Measurements from ENCODE around the gene CDH18.

Gene CDH18

GRCh38 chr5:19564036-19564435 is 424.0 kb downstream of the CDH18 start:
- POLR2A ChIA-PET (ENCODE audit: low non-redundant PET): no interaction called here
- DNase-seq (ENCODE audit: low spot score): no peak
- H3K27ac ChIP-seq: no peak overlapping the region
- no peak for TF ChIP-seq CTCF (conservative IDR thresholded peaks at IDR 0.05; ENCODE audit: low read depth)
- CTCF ChIA-PET: no interaction called here

- ChIA-PET CTCF (no interaction called here), POLR2A (ENCODE audit: low non-redundant PET) (no interaction called here)
- no peak overlapping the region for H3K27ac ChIP-seq
- no peak for DNase-seq (ENCODE audit: low spot score)
- no peak for TF ChIP-seq CTCF (conservative IDR thresholded peaks at IDR 0.05; ENCODE audit: low read depth)
Measured at GRCh38 chr5:19555876-19556275, 432.1 kb downstream of the CDH18 start.

GRCh38 chr5:19555436-19555835 is 432.6 kb downstream of the CDH18 start:
- POLR2A ChIA-PET (ENCODE audit: low non-redundant PET): no interaction called here
- CTCF ChIA-PET: no interaction called here
- no peak overlapping the region for H3K27ac ChIP-seq
- no peak for DNase-seq (ENCODE audit: low spot score)
- TF ChIP-seq CTCF (conservative IDR thresholded peaks at IDR 0.05; ENCODE audit: low read depth): no peak

GRCh38 chr5:19554524-19554923 is 433.5 kb downstream of the CDH18 start:
- no peak for TF ChIP-seq CTCF (conservative IDR thresholded peaks at IDR 0.05; ENCODE audit: low read depth)
- no peak for DNase-seq (ENCODE audit: low spot score)
- ChIA-PET POLR2A (ENCODE audit: low non-redundant PET) (no interaction called here), CTCF (no interaction called here)
- no peak overlapping the region for H3K27ac ChIP-seq

GRCh38 chr5:19547640-19548039 is 440.4 kb downstream of the CDH18 start:
- CTCF ChIA-PET: interaction anchor here (0.6 kb wide), 1 partner anchor 241 kb away, joined by 3 read pairs; no protein-coding TSS in a partner anchor
- TF ChIP-seq CTCF (conservative IDR thresholded peaks at IDR 0.05; ENCODE audit: low read depth): no peak
- POLR2A ChIA-PET (ENCODE audit: low non-redundant PET): no interaction called here
- no peak overlapping the region for H3K27ac ChIP-seq
- DNase-seq (ENCODE audit: low spot score): no peak

- DNase-seq (ENCODE audit: low spot score): no peak
- POLR2A ChIA-PET (ENCODE audit: low non-redundant PET): no interaction called here
- CTCF ChIA-PET: no interaction called here
- TF ChIP-seq CTCF (conservative IDR thresholded peaks at IDR 0.05; ENCODE audit: low read depth): no peak
- no peak overlapping the region for H3K27ac ChIP-seq
Measured at GRCh38 chr5:19546521-19546920, 441.5 kb downstream of the CDH18 start.

- no peak overlapping the region for H3K27ac ChIP-seq
- CTCF ChIA-PET: no interaction called here
- DNase-seq (ENCODE audit: low spot score): no peak
- no peak for TF ChIP-seq CTCF (conservative IDR thresholded peaks at IDR 0.05; ENCODE audit: low read depth)
- POLR2A ChIA-PET (ENCODE audit: low non-redundant PET): no interaction called here
Measured at GRCh38 chr5:19538607-19539006, 449.4 kb downstream of the CDH18 start.

Measured in RWPE1 (cell line).